HEK293 (cell line): ENCODE data around the gene TMEM183A.

ENCODE experiments used
- CTCF ChIP-seq: fragments of 450-650 bp; formaldehyde crosslinking; IDR thresholded peaks from 2 replicates; pipeline ENCODE4 v1.5.1; 2016; ENCODE audit warnings: missing biosample characterization, missing genetic modification characterization
- PATZ1 ChIP-seq: fragments of 450-650 bp; formaldehyde crosslinking; IDR thresholded peaks from 2 replicates; pipeline ENCODE4 v1.5.1; 2016; ENCODE audit warnings: missing biosample characterization, missing genetic modification characterization
- RBAK ChIP-seq: fragments of 450-650 bp; formaldehyde crosslinking; IDR thresholded peaks from 2 replicates; pipeline ENCODE4 v1.5.1; 2016; ENCODE audit warnings: missing biosample characterization, missing genetic modification characterization
- ZNF324 ChIP-seq: fragments of 450-650 bp; formaldehyde crosslinking; IDR thresholded peaks from 2 replicates; pipeline ENCODE4 v1.5.1; 2016; ENCODE audit warnings: missing biosample characterization, missing genetic modification characterization
- ZNF707 ChIP-seq: fragments of 450-650 bp; formaldehyde crosslinking; IDR thresholded peaks from 2 replicates; pipeline ENCODE4 v1.5.1; 2016; ENCODE audit warnings: missing biosample characterization, missing genetic modification characterization
- ZNF768 ChIP-seq: fragments of 450-650 bp; formaldehyde crosslinking; IDR thresholded peaks from 2 replicates; pipeline ENCODE4 v1.5.1; 2018; ENCODE audit warnings: missing biosample characterization, mild to moderate bottlenecking, missing genetic modification characterization
- ZSCAN23 ChIP-seq: fragments of 450-650 bp; formaldehyde crosslinking; IDR thresholded peaks from 2 replicates; pipeline ENCODE4 v1.5.1; 2016; ENCODE audit warnings: missing biosample characterization, missing genetic modification characterization

- TF ChIP-seq CTCF (tag by site-specific recombination) (no peak), PATZ1 (tag by site-specific recombination) (no peak), ZNF324 (tag by site-specific recombination) (no peak), ZNF768 (tag by site-specific recombination) (no peak), RBAK (tag by site-specific recombination) (no peak), ZSCAN23 (tag by site-specific recombination) (no peak), ZNF707 (no peak)
Measured at GRCh38 chr1:203049077-203049476, 41.9 kb downstream of the TMEM183A start.
